ENCODE results near the gene CXCL13. TPM values are rescaled to one million over a fixed set of nuclear protein-coding genes. Genes with fewer than 3 reads are reported as not detected.

Gene CXCL13
- total RNA-seq, 3 donors from 2014 or later (not counting 1 experiment from before 2014, with no cell fraction given): not detected

DNA sequence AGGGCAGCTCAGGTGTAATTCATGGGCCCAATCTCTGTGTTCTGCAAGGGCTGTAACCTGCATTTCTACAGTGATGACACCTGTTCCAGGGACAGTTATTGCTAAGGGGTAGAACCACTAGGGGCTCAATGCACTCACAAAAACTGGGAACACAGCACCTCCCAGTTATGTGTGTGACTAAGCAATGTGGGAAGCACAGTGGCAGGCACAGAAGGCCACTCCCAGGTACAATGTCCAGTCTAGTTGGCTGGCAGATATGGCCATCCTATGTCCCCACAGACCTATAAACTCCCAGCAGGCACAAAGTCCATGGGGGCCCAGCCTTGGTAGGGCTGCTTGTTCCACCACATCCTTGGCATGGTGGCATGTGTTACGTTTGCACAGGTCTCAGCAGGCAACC, 25.7 kb downstream of the CXCL13 start:
- Histone ChIP-seq H3K36me3 (ENCODE audit: control insufficient read depth, insufficient read depth, low read length) (no peaks in the 10 kb centered on the region), H3K27ac (ENCODE audit: low read length) (no peak overlapping the region), H3K4me3 (ENCODE audit: low read length) (no peak overlapping the region), H3K9me3 (ENCODE audit: control insufficient read depth, insufficient read depth, low read length) (no peaks in the 10 kb centered on the region), H3K4me1 (ENCODE audit: control insufficient read depth, insufficient read depth, low read length) (no peaks in the 10 kb centered on the region), H3K27me3 (ENCODE audit: control insufficient read depth, insufficient read depth, low read length) (no peaks in the 10 kb centered on the region)
- TF ChIP-seq, protein P1, sequence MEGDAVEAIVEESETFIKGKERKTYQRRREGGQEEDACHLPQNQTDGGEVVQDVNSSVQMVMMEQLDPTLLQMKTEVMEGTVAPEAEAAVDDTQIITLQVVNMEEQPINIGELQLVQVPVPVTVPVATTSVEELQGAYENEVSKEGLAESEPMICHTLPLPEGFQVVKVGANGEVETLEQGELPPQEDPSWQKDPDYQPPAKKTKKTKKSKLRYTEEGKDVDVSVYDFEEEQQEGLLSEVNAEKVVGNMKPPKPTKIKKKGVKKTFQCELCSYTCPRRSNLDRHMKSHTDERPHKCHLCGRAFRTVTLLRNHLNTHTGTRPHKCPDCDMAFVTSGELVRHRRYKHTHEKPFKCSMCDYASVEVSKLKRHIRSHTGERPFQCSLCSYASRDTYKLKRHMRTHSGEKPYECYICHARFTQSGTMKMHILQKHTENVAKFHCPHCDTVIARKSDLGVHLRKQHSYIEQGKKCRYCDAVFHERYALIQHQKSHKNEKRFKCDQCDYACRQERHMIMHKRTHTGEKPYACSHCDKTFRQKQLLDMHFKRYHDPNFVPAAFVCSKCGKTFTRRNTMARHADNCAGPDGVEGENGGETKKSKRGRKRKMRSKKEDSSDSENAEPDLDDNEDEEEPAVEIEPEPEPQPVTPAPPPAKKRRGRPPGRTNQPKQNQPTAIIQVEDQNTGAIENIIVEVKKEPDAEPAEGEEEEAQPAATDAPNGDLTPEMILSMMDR (IDR thresholded peaks at IDR 0.05): no peak
- no peaks in the 10 kb centered on the region for H3K36me3 Mint-ChIP-seq
- no peak overlapping the region for H3K27ac Mint-ChIP-seq
- 97% methylated on average over 1 of the region's 1 CpG for WGBS (ENCODE audit: insufficient coverage)
- no peaks in the 10 kb centered on the region for H3K9me3 Mint-ChIP-seq
- ATAC-seq (no peak), DNase-seq (no peak)
- no peak overlapping the region for H3K4me3 Mint-ChIP-seq
- no peaks in the 10 kb centered on the region for H3K27me3 Mint-ChIP-seq (ENCODE audit: low read depth in 2 of 2)
- intact Hi-C loops (cut with micrococcal nuclease): no loop called here
- H3K4me1 Mint-ChIP-seq: no peaks in the 10 kb centered on the region

GRCh38 chr4:77634132-77634785, 28.6 kb downstream of the CXCL13 start:
- Mint-ChIP-seq H3K27me3 (ENCODE audit: low read depth in 2 of 2) (no peaks in the 10 kb centered on the region), H3K36me3 (no peaks in the 10 kb centered on the region), H3K9me3 (no peaks in the 10 kb centered on the region), H3K4me3 (no peak overlapping the region), H3K27ac (no peak overlapping the region), H3K4me1 (no peaks in the 10 kb centered on the region)
- no peaks in the 10 kb centered on the region for H3K9me3 ChIP-seq (ENCODE audit: control insufficient read depth, insufficient read depth, low read length)
- WGBS (ENCODE audit: insufficient coverage): 90% methylated on average over 6 of the region's 6 CpGs
- no peaks in the 10 kb centered on the region for H3K4me1 ChIP-seq (ENCODE audit: control insufficient read depth, insufficient read depth, low read length)
- intact Hi-C loops (cut with micrococcal nuclease): no loop called here
- TF ChIP-seq, protein P1 (IDR thresholded peaks at IDR 0.05): no peak
- H3K36me3 ChIP-seq (ENCODE audit: control insufficient read depth, insufficient read depth, low read length): no peaks in the 10 kb centered on the region
- no peak for DNase-seq
- H3K4me3 ChIP-seq (ENCODE audit: low read length): no peak overlapping the region
- no peaks in the 10 kb centered on the region for H3K27me3 ChIP-seq (ENCODE audit: control insufficient read depth, insufficient read depth, low read length)
- H3K27ac ChIP-seq (ENCODE audit: low read length): no peak overlapping the region
- ATAC-seq: no peak

GRCh38 chr4:77635246-77635645, 29.6 kb downstream of the CXCL13 start:
- TF ChIP-seq, protein P1 (IDR thresholded peaks at IDR 0.05): no peak
- Mint-ChIP-seq H3K4me3 (no peak overlapping the region), H3K36me3 (no peaks in the 10 kb centered on the region), H3K4me1 (no peaks in the 10 kb centered on the region), H3K27ac (no peak overlapping the region), H3K9me3 (no peaks in the 10 kb centered on the region), H3K27me3 (ENCODE audit: low read depth in 2 of 2) (no peaks in the 10 kb centered on the region)
- no peaks in the 10 kb centered on the region for H3K4me1 ChIP-seq (ENCODE audit: control insufficient read depth, insufficient read depth, low read length)
- DNase-seq (no peak), ATAC-seq (no peak)
- no peaks in the 10 kb centered on the region for H3K9me3 ChIP-seq (ENCODE audit: control insufficient read depth, insufficient read depth, low read length)
- H3K27ac ChIP-seq (ENCODE audit: low read length): no peak overlapping the region
- H3K27me3 ChIP-seq (ENCODE audit: control insufficient read depth, insufficient read depth, low read length): no peaks in the 10 kb centered on the region
- intact Hi-C loops (cut with micrococcal nuclease): no loop called here
- no peak overlapping the region for H3K4me3 ChIP-seq (ENCODE audit: low read length)
- WGBS (ENCODE audit: insufficient coverage): 89% methylated on average over 7 of the region's 7 CpGs
- H3K36me3 ChIP-seq (ENCODE audit: control insufficient read depth, insufficient read depth, low read length): no peaks in the 10 kb centered on the region

DNA sequence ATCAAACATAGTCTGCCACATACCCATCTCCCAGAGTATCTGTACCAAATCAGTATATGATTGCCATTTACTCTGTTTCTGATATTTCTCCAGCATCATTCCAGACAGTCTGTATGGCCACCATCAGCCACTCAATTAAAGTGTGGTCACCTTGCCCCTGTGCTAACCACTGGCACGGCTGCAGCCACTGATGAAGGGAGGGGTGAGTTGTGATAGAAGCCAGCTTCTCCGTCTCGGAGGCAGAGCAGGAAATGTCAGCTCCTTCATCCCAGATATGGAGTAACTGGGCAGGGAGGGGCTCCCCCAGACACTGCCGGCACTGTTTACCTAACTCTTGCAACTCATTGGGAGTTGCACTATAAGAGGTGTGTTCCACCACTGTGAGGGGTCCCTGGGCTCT, 30.3 kb downstream of the CXCL13 start:
- Mint-ChIP-seq H3K27me3 (ENCODE audit: low read depth in 2 of 2) (no peaks in the 10 kb centered on the region), H3K27ac (no peak overlapping the region), H3K36me3 (no peaks in the 10 kb centered on the region), H3K4me1 (no peaks in the 10 kb centered on the region), H3K4me3 (no peak overlapping the region), H3K9me3 (no peaks in the 10 kb centered on the region)
- TF ChIP-seq, protein P1 (IDR thresholded peaks at IDR 0.05): no peak
- intact Hi-C loops (cut with micrococcal nuclease): no loop called here
- no peaks in the 10 kb centered on the region for H3K4me1 ChIP-seq (ENCODE audit: control insufficient read depth, insufficient read depth, low read length)
- no peak overlapping the region for H3K27ac ChIP-seq (ENCODE audit: low read length)
- DNase-seq (no peak), ATAC-seq (no peak)
- no peaks in the 10 kb centered on the region for H3K27me3 ChIP-seq (ENCODE audit: control insufficient read depth, insufficient read depth, low read length)
- no peaks in the 10 kb centered on the region for H3K9me3 ChIP-seq (ENCODE audit: control insufficient read depth, insufficient read depth, low read length)
- H3K36me3 ChIP-seq (ENCODE audit: control insufficient read depth, insufficient read depth, low read length): no peaks in the 10 kb centered on the region
- 93% methylated on average over 4 of the region's 4 CpGs for WGBS (ENCODE audit: insufficient coverage)
- no peak overlapping the region for H3K4me3 ChIP-seq (ENCODE audit: low read length)
